Gastroesophageal sphincter (tissue), 4 donors: Measurements from ENCODE around the gene CYCS. TPM values are rescaled to one million over a fixed set of nuclear protein-coding genes. Genes with fewer than 3 reads are reported as not detected.
"Not testable (repeated sequence)": the region's sequence is repeated elsewhere in the genome, so short reads cannot be mapped to it uniquely, and the experiment has no call there.

Experiments
- ATAC-seq: fragments of 150-250 bp; one replicate; pipeline ENCODE4 v1.9.1; 2016; ENCODE audit warnings: mild to moderate bottlenecking, moderate library complexity
- H3K27ac ChIP-seq, 4 donors: fragments of 200-600 bp; sonication (generic) in 3 of 4; 1 replicate in 3 of 4; 2 replicates in 1 of 4; pipeline ENCODE4 v1.5.1; 2016 to 2019
- H3K27me3 ChIP-seq: fragments of 200-600 bp; sonication (generic); one replicate; pipeline ENCODE4 v1.5.1; 2019
- H3K36me3 ChIP-seq, 2 donors: fragments of 200-600 bp; sonication (generic); one replicate each; pipeline ENCODE4 v1.5.1; 2019; ENCODE audit warnings: control low read depth in 1 of 2
- H3K4me1 ChIP-seq, 3 donors: fragments of 200-600 bp; sonication (generic); 1 replicate in 2 of 3; 2 replicates in 1 of 3; pipeline ENCODE4 v1.5.1; 2016 to 2019; ENCODE audit warnings: control low read depth in 2 of 3
- H3K4me3 ChIP-seq, 2 donors: fragments of 200-600 bp; sonication (generic); one replicate each; pipeline ENCODE4 v1.5.1; 2019; ENCODE audit warnings: mild to moderate bottlenecking in 1 of 2, moderate library complexity in 1 of 2
- H3K9me3 ChIP-seq, 3 donors: fragments of 200-600 bp; sonication (generic); one replicate each; pipeline ENCODE4 v1.5.1; 2017 to 2019; ENCODE audit warnings: control low read depth in 2 of 3
- CTCF ChIP-seq, 4 experiments: fragments of 200-600 bp in 2 of 4; fragments of 450-650 bp in 2 of 4; sonication (generic) in 1 of 4; IDR thresholded peaks; one replicate each; pipeline ENCODE4 v1.5.1; 2017 to 2019; ENCODE audit warnings: antibody characterized with exemption in 4 of 4, mild to moderate bottlenecking in 2 of 4, moderate library complexity in 2 of 4
- EP300 ChIP-seq: sonication (generic); formaldehyde crosslinking; IDR thresholded peaks from one replicate; pipeline ENCODE4 v1.6.1; 2017; ENCODE audit warnings: antibody characterized with exemption, mild to moderate bottlenecking
- POLR2A ChIP-seq, 2 donors: fragments of 450-650 bp; IDR thresholded peaks; one replicate each; pipeline ENCODE4 v1.6.1; 2017; ENCODE audit warnings: antibody characterized with exemption in 2 of 2, mild to moderate bottlenecking in 2 of 2, moderate library complexity in 1 of 2
- POLR2AphosphoS5 ChIP-seq: sonication (generic); formaldehyde crosslinking; IDR thresholded peaks from one replicate; pipeline ENCODE4 v1.6.1; 2017; ENCODE audit warnings: antibody characterized with exemption
- WGBS, 2 donors: methylation state at CpG; one replicate each; pipeline ENCODE4 v1.1.5; 2018; ENCODE audit warnings: low coverage in 1 of 2; 5-methylcytosine and 5-hydroxymethylcytosine counted together
- total RNA-seq, 4 donors: library from RNA; depleted of rRNA; stranded (reverse); fragments of >200 nt; gene quantifications; one replicate each; pipeline ENCODE4 v1.1.0, GENCODE V29; 2016

Gene CYCS
- total RNA-seq, 4 donors from 2014 or later, result 44.2 to 61.2 (median 48.5) TPM

DNA sequence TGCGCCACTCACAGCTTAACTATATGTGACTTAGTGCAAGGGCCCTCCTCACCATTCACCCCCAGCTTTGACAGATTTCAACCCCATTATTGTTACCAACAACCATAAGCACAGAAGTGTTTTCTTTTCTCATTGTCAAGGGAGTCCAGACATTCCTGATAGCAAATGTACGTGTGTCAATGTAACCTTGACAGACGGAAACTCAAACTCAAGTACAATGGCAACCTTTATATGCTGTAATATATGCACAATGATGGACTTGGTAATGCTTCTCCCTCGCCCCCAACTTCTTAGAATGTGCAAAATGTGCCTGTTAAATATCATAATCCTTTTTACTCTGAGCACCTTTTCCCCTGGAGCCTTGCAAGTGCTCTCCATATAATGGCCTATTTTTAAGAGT is 34.7 kb downstream of the CYCS start:
- 67 to 70% methylated on average over 4 of the region's 4 CpGs for WGBS, 2 donors
- no peaks in the 10 kb centered on the region for H3K9me3 ChIP-seq
- H3K27ac ChIP-seq, result no peak overlapping the region
- H3K4me1 ChIP-seq, result peaks cover 0 to 6% (median 0%) of the 10 kb centered on the region in 3 donors
- no peaks in the 10 kb centered on the region for H3K27me3 ChIP-seq
- H3K4me3 ChIP-seq, result no peak overlapping the region
- ATAC-seq, result no peak
- TF ChIP-seq POLR2AphosphoS5, result no peak
- TF ChIP-seq POLR2A (IDR thresholded peaks at IDR 0.05), result no peak
- no peak for TF ChIP-seq EP300
- no peak for TF ChIP-seq CTCF (IDR thresholded peaks at IDR 0.05)
- no peaks in the 10 kb centered on the region for H3K36me3 ChIP-seq

DNA sequence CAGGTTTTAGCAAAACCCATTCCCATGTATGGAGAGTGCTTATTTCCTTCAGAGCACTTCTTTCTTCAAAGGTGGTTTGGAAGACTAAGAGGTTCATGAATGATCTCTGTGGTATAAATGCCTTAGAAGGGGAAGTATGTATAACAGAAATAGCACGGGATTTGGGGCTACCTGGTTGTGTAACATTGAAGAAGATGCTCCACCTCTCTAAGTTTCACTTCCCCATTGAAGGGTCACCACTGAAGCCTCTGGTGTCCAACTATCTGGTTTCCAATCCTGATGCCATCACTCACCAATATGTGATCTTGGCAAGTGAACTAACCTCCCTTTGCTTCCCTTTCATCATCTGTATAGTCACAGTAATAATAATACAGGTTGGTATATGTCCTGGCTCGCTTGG is 37.2 kb downstream of the CYCS start:
- TF ChIP-seq POLR2AphosphoS5 (no peak), EP300 (no peak), CTCF (IDR thresholded peaks at IDR 0.05) (no peak), POLR2A (IDR thresholded peaks at IDR 0.05) (no peak)
- Histone ChIP-seq H3K36me3 (no peaks in the 10 kb centered on the region), H3K27me3 (peaks cover 3% of the 10 kb centered on the region), H3K9me3 (no peaks in the 10 kb centered on the region), H3K4me3 (no peak overlapping the region), H3K4me1 (no peaks in the 10 kb centered on the region), H3K27ac (no peak overlapping the region)
- ATAC-seq, result no peak
- 73 to 90% methylated on average over 2 of the region's 2 CpGs for WGBS, 2 donors

GRCh38 chr7:25084821-25085220 is 40.2 kb downstream of the CYCS start:
- Histone ChIP-seq H3K36me3 (no peaks in the 10 kb centered on the region), H3K9me3 (no peaks in the 10 kb centered on the region), H3K4me1 (no peaks in the 10 kb centered on the region), H3K27ac (no peak overlapping the region), H3K4me3 (no peak overlapping the region), H3K27me3 (peaks cover 3% of the 10 kb centered on the region)
- no peak for TF ChIP-seq POLR2A (IDR thresholded peaks at IDR 0.05)
- TF ChIP-seq CTCF (IDR thresholded peaks at IDR 0.05), result no peak
- TF ChIP-seq POLR2AphosphoS5, result no peak
- no peak for TF ChIP-seq EP300
- WGBS, 2 donors, result 71 to 93% methylated on average over 2 of the region's 2 CpGs
- ATAC-seq, result no peak

DNA sequence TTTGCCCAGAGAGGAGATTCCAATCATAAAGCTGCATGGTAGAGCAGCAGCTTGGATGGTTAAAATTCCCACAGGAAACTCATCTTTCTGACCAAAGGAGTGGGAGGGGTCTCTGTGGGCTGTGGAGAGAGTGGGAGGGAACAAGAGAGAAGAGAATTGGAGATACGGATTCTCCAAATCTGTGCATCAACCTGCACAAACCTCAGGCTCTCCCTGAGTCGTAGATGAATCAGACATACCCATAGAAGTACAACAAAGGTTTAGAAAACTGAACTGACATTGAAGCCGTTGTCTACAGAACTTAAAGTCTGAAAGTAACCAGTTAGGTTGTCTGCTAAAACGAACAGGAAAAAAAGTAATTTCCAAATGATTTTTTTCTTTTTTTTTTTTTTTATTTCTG is 41.9 kb downstream of the CYCS start:
- H3K27me3 ChIP-seq, result peaks cover 3% of the 10 kb centered on the region
- H3K4me3 ChIP-seq, result no peak overlapping the region
- ATAC-seq, result no peak
- no peaks in the 10 kb centered on the region for H3K36me3 ChIP-seq
- H3K27ac ChIP-seq, result no peak overlapping the region
- no peaks in the 10 kb centered on the region for H3K9me3 ChIP-seq
- no peak for TF ChIP-seq POLR2AphosphoS5
- TF ChIP-seq CTCF (IDR thresholded peaks at IDR 0.05), result no peak
- TF ChIP-seq EP300, result no peak
- no peak for TF ChIP-seq POLR2A (IDR thresholded peaks at IDR 0.05)
- 67 to 83% methylated on average over 4 of the region's 4 CpGs for WGBS, 2 donors
- H3K4me1 ChIP-seq, result no peaks in the 10 kb centered on the region

DNA sequence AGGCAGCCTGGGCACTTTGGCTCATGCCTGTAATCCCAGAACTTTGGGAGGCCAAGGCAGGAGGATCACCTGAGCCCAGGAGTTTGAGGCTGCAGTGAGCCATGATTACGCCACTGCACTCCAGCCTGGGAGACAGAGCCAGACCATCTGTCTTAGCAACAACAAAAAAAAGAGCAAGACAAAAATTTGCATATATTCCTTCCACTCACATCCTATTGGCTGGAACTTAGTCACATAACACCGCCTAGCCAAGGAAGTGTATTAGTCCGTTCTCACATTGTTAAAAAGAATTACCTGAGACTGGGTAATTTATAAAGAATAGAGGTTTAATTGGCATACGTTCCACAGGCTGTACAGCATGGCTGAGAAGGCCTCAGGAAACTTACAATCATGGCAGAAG is 43.0 kb downstream of the CYCS start:
- not testable (repeated sequence) for H3K9me3 ChIP-seq, H3K36me3 ChIP-seq, H3K27me3 ChIP-seq, ATAC-seq, H3K4me1 ChIP-seq, H3K4me3 ChIP-seq, H3K27ac ChIP-seq
- WGBS, 2 donors, result 81 to 83% methylated on average over 3 of the region's 4 CpGs

- TF ChIP-seq POLR2A (IDR thresholded peaks at IDR 0.05), result no peak
- TF ChIP-seq POLR2AphosphoS5, result no peak
- no peak for TF ChIP-seq CTCF (IDR thresholded peaks at IDR 0.05)
- TF ChIP-seq EP300, result no peak
- no peaks in the 10 kb centered on the region for H3K4me1 ChIP-seq
- H3K27me3 ChIP-seq, result no peaks in the 10 kb centered on the region
- no peak for ATAC-seq
- H3K4me3 ChIP-seq, result no peak overlapping the region
- 90% methylated on average over 4 of the region's 4 CpGs for WGBS, 2 donors
- no peaks in the 10 kb centered on the region for H3K36me3 ChIP-seq
- H3K9me3 ChIP-seq, result no peaks in the 10 kb centered on the region
- H3K27ac ChIP-seq, result no peak overlapping the region
Observed at GRCh38 chr7:25077096-25077495, 48.0 kb downstream of the CYCS start.
